SK-N-SH treated with all-trans-retinoic acid at 6 μM for 48 hours (cell line): ENCODE measurements around the gene DGCR2.

Experiments used
- ATAC-seq: fragments of 200-7000 bp; cut with Tn5 transposase; 3 replicates; pipeline ENCODE4 v1.9.1; 2020; ENCODE audit warnings: mild to moderate bottlenecking, moderate library complexity
- ARNTL ChIP-seq: fragments of 450-650 bp; formaldehyde crosslinking; IDR thresholded peaks from 2 replicates; pipeline ENCODE4 v1.5.0; 2020; ENCODE audit warnings: low read depth, mild to moderate bottlenecking, moderate library complexity, borderline replicate concordance
- BACH2 ChIP-seq: fragments of 250-450 bp; sonication (Bioruptor Pico); IDR thresholded peaks from 2 replicates; pipeline ENCODE4 v1.9.0; 2021; ENCODE audit warnings: mild to moderate bottlenecking, borderline replicate concordance
- CREB5 ChIP-seq: fragments of 250-450 bp; sonication (Bioruptor Pico); IDR thresholded peaks from 2 replicates; pipeline ENCODE4 v1.5.1; 2020; ENCODE audit warnings: low read depth, mild to moderate bottlenecking, moderate library complexity
- CSDC2 ChIP-seq: fragments of 250-450 bp; sonication (Bioruptor Pico); IDR thresholded peaks from 2 replicates; pipeline ENCODE4 v1.5.0; 2020; ENCODE audit warnings: mild to moderate bottlenecking, moderate library complexity
- CSRNP3 ChIP-seq: fragments of 250-450 bp; sonication (Bioruptor Pico); IDR thresholded peaks from 2 replicates; pipeline ENCODE4 v1.5.1; 2021; ENCODE audit warnings: mild to moderate bottlenecking, moderate library complexity
- ESRRG ChIP-seq: fragments of 250-450 bp; sonication (Bioruptor Pico); IDR thresholded peaks from 2 replicates; pipeline ENCODE4 v1.6.1; 2021; ENCODE audit warnings: mild to moderate bottlenecking
- GLIS3 ChIP-seq: fragments of 250-450 bp; sonication (Bioruptor Pico); IDR thresholded peaks from 2 replicates; pipeline ENCODE4 v1.5.0; 2020; ENCODE audit warnings: mild to moderate bottlenecking, moderate library complexity
- ISL1 ChIP-seq: fragments of 250-450 bp; sonication (Bioruptor Pico); IDR thresholded peaks from 2 replicates; pipeline ENCODE4 v2.1.2; 2022; ENCODE audit warnings: mild to moderate bottlenecking, moderate library complexity
- OSR1 ChIP-seq: fragments of 250-450 bp; sonication (Bioruptor Pico); IDR thresholded peaks from 2 replicates; pipeline ENCODE4 v1.8.0; 2022; ENCODE audit warnings: moderate library complexity, mild to moderate bottlenecking, inconsistent platforms
- POU6F1 ChIP-seq: fragments of 250-450 bp; sonication (Bioruptor Pico); IDR thresholded peaks from 2 replicates; pipeline ENCODE4 v1.8.0; 2021; ENCODE audit warnings: low read depth, mild to moderate bottlenecking, moderate library complexity, borderline replicate concordance
- PPARA ChIP-seq: fragments of 250-450 bp; sonication (Bioruptor Pico); IDR thresholded peaks from 2 replicates; pipeline ENCODE4 v1.5.0; 2020; ENCODE audit warnings: mild to moderate bottlenecking, borderline replicate concordance
- RARB ChIP-seq: fragments of 250-450 bp; sonication (Bioruptor Pico); IDR thresholded peaks from 2 replicates; pipeline ENCODE4 v1.8.0; 2021; ENCODE audit warnings: mild to moderate bottlenecking, moderate library complexity
- SNAI2 ChIP-seq: fragments of 250-450 bp; sonication (Bioruptor Pico); IDR thresholded peaks from 2 replicates; pipeline ENCODE4 v1.5.0; 2020; ENCODE audit warnings: mild to moderate bottlenecking, moderate library complexity
- TOX ChIP-seq: fragments of 250-450 bp; sonication (Bioruptor Pico); IDR thresholded peaks from 2 replicates; pipeline ENCODE4 v1.8.0; 2021; ENCODE audit warnings: mild to moderate bottlenecking, moderate library complexity, borderline replicate concordance
- TSHZ2 ChIP-seq: fragments of 250-450 bp; sonication (Bioruptor Pico); IDR thresholded peaks from 2 replicates; pipeline ENCODE4 v1.5.0; 2020; ENCODE audit warnings: mild to moderate bottlenecking, moderate library complexity
- ZFP3 ChIP-seq: fragments of 250-450 bp; sonication (Bioruptor Pico); IDR thresholded peaks from 2 replicates; pipeline ENCODE4 v1.5.0; 2020; ENCODE audit warnings: mild to moderate bottlenecking, moderate library complexity
- ZFP30 ChIP-seq: fragments of 450-650 bp; formaldehyde crosslinking; IDR thresholded peaks from 2 replicates; pipeline ENCODE4 v1.5.0; 2022; ENCODE audit warnings: mild to moderate bottlenecking, moderate library complexity
- ZNF70 ChIP-seq: fragments of 450-650 bp; formaldehyde crosslinking; IDR thresholded peaks from 2 replicates; pipeline ENCODE4 v1.5.0; 2020; ENCODE audit warnings: mild to moderate bottlenecking, moderate library complexity
- ZNF8 ChIP-seq: fragments of 450-650 bp; formaldehyde crosslinking; IDR thresholded peaks from 2 replicates; pipeline ENCODE4 v1.5.0; 2020; ENCODE audit warnings: mild to moderate bottlenecking, moderate library complexity
- TF ChIP-seq, protein P1 (sequence below): fragments of 250-450 bp; sonication (Bioruptor Pico); IDR thresholded peaks from 2 replicates; pipeline ENCODE4 v1.8.0; 2020; ENCODE audit warnings: mild to moderate bottlenecking, moderate library complexity, borderline replicate concordance

DGCR2 gene

DNA sequence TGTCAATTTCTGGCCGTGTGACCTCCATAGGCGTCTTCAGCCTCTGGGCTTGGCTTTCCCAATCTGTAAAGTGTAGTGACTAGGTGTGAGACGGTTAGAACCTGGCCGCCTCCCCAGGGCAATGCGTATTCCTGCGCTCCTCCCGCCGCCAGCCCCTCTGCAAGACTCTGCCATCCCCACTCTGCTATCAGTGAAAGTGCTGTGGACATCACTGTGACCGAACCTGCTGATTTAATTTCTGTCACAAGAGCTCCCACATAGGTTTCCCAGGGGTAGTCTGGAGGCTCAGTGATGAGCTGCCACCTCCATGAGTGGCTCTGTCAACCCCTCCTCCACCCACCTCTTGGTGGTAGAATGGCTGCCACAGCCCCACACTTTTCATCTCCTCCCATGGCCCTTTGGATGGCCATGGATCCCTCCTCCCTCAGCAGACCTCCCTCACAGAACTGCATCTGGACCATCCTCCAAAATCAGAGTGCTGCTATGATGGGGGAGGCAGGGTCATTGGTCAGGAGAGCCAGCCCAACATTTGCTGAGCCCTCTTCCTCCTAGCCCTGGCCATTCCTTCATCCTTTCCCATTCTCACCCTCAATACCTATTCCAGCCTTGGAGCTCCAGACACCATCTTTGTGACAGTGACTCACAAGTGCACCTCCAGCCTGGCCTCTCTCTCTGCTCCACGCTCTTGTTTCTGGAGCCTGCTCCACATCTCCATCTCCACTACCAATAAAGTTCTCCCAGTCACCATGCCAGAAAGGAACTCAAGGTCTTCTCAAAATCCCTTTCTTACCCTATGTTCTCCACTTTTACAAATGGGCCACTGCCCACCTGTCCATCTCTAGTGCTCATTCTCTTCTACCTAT is 29.3 kb upstream of the DGCR2 start:
- TF ChIP-seq ZFP30 (CRISPR knock-in tag) (no peak), ISL1 (CRISPR knock-in tag) (no peak), BACH2 (no peak), CSDC2 (no peak), ZFP3 (CRISPR knock-in tag) (no peak)
- ATAC-seq: no peak

DNA sequence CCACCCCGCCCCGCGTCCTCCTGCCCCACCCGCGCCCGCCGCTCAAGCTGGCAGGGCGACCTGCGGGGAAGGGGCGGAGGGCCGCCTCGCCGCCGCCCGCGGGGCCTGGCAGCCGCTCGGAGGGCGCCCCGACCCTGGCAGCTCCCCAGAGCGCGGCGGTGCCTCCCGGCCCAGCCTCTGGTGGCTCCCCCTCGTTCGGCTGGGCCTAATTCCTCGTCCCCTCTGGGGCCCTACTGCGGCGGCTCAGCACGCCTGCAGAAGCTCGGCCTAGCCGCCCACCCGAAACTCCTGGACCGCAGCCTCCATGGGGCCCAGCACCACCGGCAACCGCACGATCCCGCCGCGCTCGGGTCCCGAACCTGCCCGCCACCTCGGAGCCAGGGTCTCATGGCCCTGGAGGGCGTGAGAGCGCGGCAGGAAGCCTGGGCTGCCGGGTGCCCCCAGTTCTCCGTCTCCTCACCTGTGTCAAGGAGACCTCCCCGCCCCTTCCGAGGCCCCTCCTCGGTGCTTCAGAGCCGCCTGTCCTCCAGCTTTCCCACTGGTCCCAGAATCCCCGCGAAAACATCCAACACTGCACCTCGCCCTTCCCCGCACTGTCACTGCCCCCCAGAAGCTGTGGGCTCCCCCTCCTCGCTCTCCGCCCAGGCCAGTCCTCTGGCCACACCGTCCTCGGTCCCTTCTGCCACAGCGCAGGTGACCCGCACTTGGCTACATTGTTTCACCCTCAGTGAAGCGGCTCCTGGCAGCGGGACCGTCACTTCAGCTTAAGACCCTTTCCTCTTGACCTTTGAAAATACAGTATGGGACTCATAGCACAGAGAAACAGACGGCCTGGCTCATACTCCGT is 28.5 kb upstream of the DGCR2 start:
- ATAC-seq: no peak
- TF ChIP-seq PPARA (CRISPR knock-in tag) (no peak), CREB5 (CRISPR knock-in tag) (no peak), ZNF8 (CRISPR knock-in tag) (no peak), ESRRG (CRISPR knock-in tag) (no peak), ARNTL (CRISPR knock-in tag) (no peak), BACH2 (no peak), POU6F1 (CRISPR knock-in tag) (no peak), OSR1 (CRISPR knock-in tag) (no peak), ZNF70 (no peak), TSHZ2 (no peak), ZFP3 (CRISPR knock-in tag) (no peak), TOX (CRISPR knock-in tag) (no peak), CSRNP3 (CRISPR knock-in tag) (no peak), ZFP30 (CRISPR knock-in tag) (no peak), RARB (CRISPR knock-in tag) (no peak), GLIS3 (no peak), ISL1 (CRISPR knock-in tag) (no peak), SNAI2 (no peak)
- TF ChIP-seq, protein P1, sequence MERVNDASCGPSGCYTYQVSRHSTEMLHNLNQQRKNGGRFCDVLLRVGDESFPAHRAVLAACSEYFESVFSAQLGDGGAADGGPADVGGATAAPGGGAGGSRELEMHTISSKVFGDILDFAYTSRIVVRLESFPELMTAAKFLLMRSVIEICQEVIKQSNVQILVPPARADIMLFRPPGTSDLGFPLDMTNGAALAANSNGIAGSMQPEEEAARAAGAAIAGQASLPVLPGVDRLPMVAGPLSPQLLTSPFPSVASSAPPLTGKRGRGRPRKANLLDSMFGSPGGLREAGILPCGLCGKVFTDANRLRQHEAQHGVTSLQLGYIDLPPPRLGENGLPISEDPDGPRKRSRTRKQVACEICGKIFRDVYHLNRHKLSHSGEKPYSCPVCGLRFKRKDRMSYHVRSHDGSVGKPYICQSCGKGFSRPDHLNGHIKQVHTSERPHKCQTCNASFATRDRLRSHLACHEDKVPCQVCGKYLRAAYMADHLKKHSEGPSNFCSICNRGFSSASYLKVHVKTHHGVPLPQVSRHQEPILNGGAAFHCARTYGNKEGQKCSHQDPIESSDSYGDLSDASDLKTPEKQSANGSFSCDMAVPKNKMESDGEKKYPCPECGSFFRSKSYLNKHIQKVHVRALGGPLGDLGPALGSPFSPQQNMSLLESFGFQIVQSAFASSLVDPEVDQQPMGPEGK (CRISPR knock-in tag): no peak

- no peak for ATAC-seq
- no peak for TF ChIP-seq ISL1 (CRISPR knock-in tag)
- TF ChIP-seq TOX (CRISPR knock-in tag): no peak
- no peak for TF ChIP-seq ZFP3 (CRISPR knock-in tag)
- TF ChIP-seq OSR1 (CRISPR knock-in tag): no peak
- TF ChIP-seq ZNF70: no peak
- no peak for TF ChIP-seq CREB5 (CRISPR knock-in tag)
- TF ChIP-seq ESRRG (CRISPR knock-in tag): no peak
- TF ChIP-seq PPARA (CRISPR knock-in tag): no peak
- no peak for TF ChIP-seq SNAI2
Observed at GRCh38 chr22:19149991-19150390, 27.8 kb upstream of the DGCR2 start, which contains the start of gene GSC2. Gene GSC2 (minus strand): TSS chr22:19150292. CDS start chr22:19150283, 9 bp downstream.
